Activated CD4-positive, alpha-beta T cell treated with anti-CD3 and anti-CD28 coated beads, Interleukin-2, amount 50 U/mL, for 48 hours (primary cell): ENCODE results near the gene APLP1.
A peak's percentile ranks its signal among the peaks of the same experiment; 100 is the strongest.
"Not testable (repeated sequence)": the region's sequence is repeated elsewhere in the genome, so short reads cannot be mapped to it uniquely, and the experiment has no call there.

Experiments
- DNase-seq, 2 experiments: peaks; one replicate each; pipeline ENCODE4 v3.0.0-alpha.2; 2020

Gene APLP1

GRCh38 chr19:35868172-35868822 lies at the start of gene APLP1:
TSS of gene APLP1 (plus strand) at chr19:35868574. CDS start at chr19:35868637, 63 bp downstream.
- peak; percentile 78 to 81 for DNase-seq

GRCh38 chr19:35822579-35822978 lies 45.8 kb upstream of the APLP1 start:
- no peak for DNase-seq

- no peak for DNase-seq
These were observed 44.2 kb upstream of the APLP1 start for GRCh38 chr19:35824150-35824549.

- peak; percentile 60 to 64 for DNase-seq
These were observed 39.6 kb upstream of the APLP1 start for GRCh38 chr19:35828692-35829301.

- no peak for DNase-seq
These were observed 37.4 kb upstream of the APLP1 start for GRCh38 chr19:35830986-35831385.

- DNase-seq = no peak
These were observed 36.3 kb upstream of the APLP1 start for GRCh38 chr19:35832054-35832453.

- no peak for DNase-seq
These were observed 34.4 kb upstream of the APLP1 start for GRCh38 chr19:35833972-35834371.

GRCh38 chr19:35836096-35836495 lies 32.3 kb upstream of the APLP1 start:
- not testable (repeated sequence) for DNase-seq

GRCh38 chr19:35841961-35842595 lies 26.3 kb upstream of the APLP1 start:
- DNase-seq = no peak

- DNase-seq = no peak
These were observed 25.6 kb upstream of the APLP1 start for GRCh38 chr19:35842666-35843272.

GRCh38 chr19:35843676-35844481 lies 24.5 kb upstream of the APLP1 start:
- peak in 1 of 2 experiments; percentile 41 for DNase-seq

GRCh38 chr19:35844482-35845214 lies 23.7 kb upstream of the APLP1 start:
- DNase-seq = no peak

GRCh38 chr19:35845215-35846037 lies 22.9 kb upstream of the APLP1 start:
- DNase-seq = peak in 1 of 2 experiments; percentile 22

GRCh38 chr19:35846038-35846668 lies 22.2 kb upstream of the APLP1 start:
- DNase-seq = no peak

GRCh38 chr19:35847911-35848310 lies 20.5 kb upstream of the APLP1 start:
- no peak for DNase-seq

- no peak for DNase-seq
These were observed 19.9 kb upstream of the APLP1 start for GRCh38 chr19:35848486-35848885.

GRCh38 chr19:35848919-35849505 lies 19.4 kb upstream of the APLP1 start:
- DNase-seq = no peak

GRCh38 chr19:35851213-35852028 lies 17.0 kb upstream of the APLP1 start:
- DNase-seq = no peak

- DNase-seq = no peak
These were observed 16.2 kb upstream of the APLP1 start, which contains the start of gene NPHS1 for GRCh38 chr19:35852029-35852780. TSS of gene NPHS1 (minus strand) at chr19:35852504. CDS start at chr19:35851837, 667 bp downstream.
